IMR-90 (cell line): ENCODE measurements around the gene TTC24. TPM values are rescaled to one million over a fixed set of nuclear protein-coding genes. Genes with fewer than 3 reads are reported as not detected.

ENCODE experiments used
- ATAC-seq: fragments of 200-7000 bp; cut with Tn5 transposase; 2 replicates; pipeline ENCODE4 v1.9.1; 2020; ENCODE audit warnings: low read depth, mild to moderate bottlenecking, moderate library complexity
- BruUV-seq: library from RNA; stranded (reverse); fragments of 400-500 nt; replicated peaks from 2 replicates; lab custom pipeline; 2021; lab: Mats Ljungman, UMichigan
- CTCF ChIA-PET: fragments of 300-600 bp; formaldehyde crosslinking; extraction: SDS; loops from one replicate; lab custom pipeline; 2021; ENCODE audit warnings: antibody characterized with exemption; lab: Yijun Ruan, JAX
- POLR2A ChIA-PET: fragments of 300-600 bp; sonication (Branson Sonifier 250); formaldehyde crosslinking; loops from one replicate; lab custom pipeline; 2022; ENCODE audit warnings: antibody characterized with exemption; ENCODE audit not compliant: unreplicated experiment; lab: Charles Lee
- DNase-seq: peaks from one replicate; pipeline ENCODE4 v3.0.0; 2013
- H2AFZ ChIP-seq: replicated peaks from 2 replicates; pipeline ENCODE3; 2013; ENCODE audit warnings: low read length, mild to moderate bottlenecking; ENCODE audit not compliant: poor library complexity
- H2AK5ac ChIP-seq: 2 replicates; pipeline ENCODE4 v1.6.1; 2013; ENCODE audit warnings: low read depth, low read length, inconsistent platforms
- H2AK9ac ChIP-seq: replicated peaks from 2 replicates; pipeline ENCODE3; 2013; ENCODE audit warnings: mild to moderate bottlenecking, low read depth, low read length, moderate library complexity; ENCODE audit not compliant: poor library complexity
- H2BK120ac ChIP-seq: 2 replicates; pipeline ENCODE4 v1.6.1; 2013; ENCODE audit warnings: low read depth, low read length, inconsistent platforms
- H2BK15ac ChIP-seq: 3 replicates; pipeline ENCODE4 v1.6.1; 2013; ENCODE audit warnings: low read depth, low read length, inconsistent platforms
- H2BK20ac ChIP-seq: 2 replicates; pipeline ENCODE4 v1.6.1; 2013; ENCODE audit warnings: low read depth, mild to moderate bottlenecking, inconsistent platforms, low read length, moderate library complexity
- H2BK5ac ChIP-seq: 2 replicates; pipeline ENCODE4 v1.6.1; 2013; ENCODE audit warnings: mild to moderate bottlenecking, low read depth, low read length, inconsistent platforms; ENCODE audit not compliant: poor library complexity, severe bottlenecking
- H3K14ac ChIP-seq: replicated peaks from 2 replicates; pipeline ENCODE4 v1.6.1; 2013; ENCODE audit warnings: low read depth, low read length, inconsistent platforms
- H3K18ac ChIP-seq: 2 replicates; pipeline ENCODE4 v1.6.1; 2013; ENCODE audit warnings: low read depth, low read length, control low read depth
- H3K23ac ChIP-seq: 2 replicates; pipeline ENCODE4 v1.6.1; 2013; ENCODE audit warnings: low read depth, low read length, inconsistent platforms
- H3K27ac ChIP-seq: 2 replicates; pipeline ENCODE4 v1.5.1; 2013; ENCODE audit warnings: mild to moderate bottlenecking, control low read depth, low read length; ENCODE audit not compliant: insufficient read depth
- H3K27me3 ChIP-seq: 2 replicates; pipeline ENCODE4 v1.6.1; 2013; ENCODE audit warnings: low read length; ENCODE audit not compliant: control insufficient read depth, insufficient read depth
- H3K36me3 ChIP-seq: 2 replicates; pipeline ENCODE4 v1.6.1; 2013; ENCODE audit warnings: low read length, mixed read lengths; ENCODE audit not compliant: control insufficient read depth, insufficient read depth
- H3K4ac ChIP-seq: 2 replicates; pipeline ENCODE4 v1.6.1; 2013; ENCODE audit warnings: low read depth, low read length, inconsistent platforms
- H3K4me1 ChIP-seq: 2 replicates; pipeline ENCODE4 v1.6.1; 2013; ENCODE audit warnings: low read length, mixed read lengths; ENCODE audit not compliant: control insufficient read depth, insufficient read depth
- H3K4me2 ChIP-seq: 2 replicates; pipeline ENCODE4 v1.6.1; 2013; ENCODE audit warnings: low read depth, mild to moderate bottlenecking, control low read depth, low read length, moderate library complexity
- H3K4me3 ChIP-seq: 2 replicates; pipeline ENCODE4 v1.5.1; 2013; ENCODE audit warnings: low read depth, mild to moderate bottlenecking, control low read depth, low read length, moderate library complexity; ENCODE audit not compliant: insufficient read depth
- H3K56ac ChIP-seq: 2 replicates; pipeline ENCODE4 v1.6.1; 2013; ENCODE audit warnings: low read length, inconsistent platforms; ENCODE audit not compliant: insufficient read depth; ENCODE audit errors: extremely low read depth
- H3K79me1 ChIP-seq, 2 experiments: 2 replicates each; pipeline ENCODE4 v1.6.1; 2013; ENCODE audit warnings: low read length in 2 of 2, inconsistent platforms in 1 of 2, low read depth in 1 of 2
- H3K9ac ChIP-seq: 2 replicates; pipeline ENCODE4 v1.6.1; 2013; ENCODE audit warnings: low read depth, low read length, control low read depth
- H3K9me1 ChIP-seq: 2 replicates; pipeline ENCODE4 v1.6.1; 2013; ENCODE audit warnings: low read length, inconsistent platforms; ENCODE audit not compliant: insufficient read depth
- H3K9me3 ChIP-seq: 2 replicates; pipeline ENCODE4 v1.6.1; 2013; ENCODE audit warnings: low read length; ENCODE audit not compliant: control insufficient read depth, insufficient read depth
- H4K20me1 ChIP-seq: 2 replicates; pipeline ENCODE4 v1.6.1; 2013; ENCODE audit warnings: low read length, inconsistent platforms; ENCODE audit not compliant: insufficient read depth
- H4K5ac ChIP-seq: 2 replicates; pipeline ENCODE4 v1.6.1; 2013; ENCODE audit warnings: mild to moderate bottlenecking, low read depth, low read length, control low read depth
- H4K8ac ChIP-seq, 2 experiments: 2 replicates each; pipeline ENCODE4 v1.6.1; 2013; ENCODE audit warnings: low read depth in 2 of 2, low read length in 2 of 2, control low read depth in 1 of 2, inconsistent platforms in 1 of 2
- H4K91ac ChIP-seq: 2 replicates; pipeline ENCODE4 v1.6.1; 2013; ENCODE audit warnings: low read depth, low read length, inconsistent platforms; ENCODE audit not compliant: insufficient read depth
- CHD1 ChIP-seq: IDR thresholded peaks from 2 replicates; pipeline ENCODE4 v1.6.1; 2012; ENCODE audit warnings: low read depth, low read length, improper control_type of control experiment
- FOS ChIP-seq: fragments of 150-350 bp; IDR thresholded peaks from 2 replicates; pipeline ENCODE4 v1.6.1; 2016; ENCODE audit warnings: low read depth, low read length
- MAFK ChIP-seq: IDR thresholded peaks from 2 replicates; pipeline ENCODE4 v1.6.1; 2012; ENCODE audit warnings: low read depth, low read length, improper control_type of control experiment
- MXI1 ChIP-seq: IDR thresholded peaks from 2 replicates; pipeline ENCODE4 v1.6.1; 2012; ENCODE audit warnings: low read depth, mild to moderate bottlenecking, low read length, moderate library complexity, borderline replicate concordance
- NFE2L2 ChIP-seq: fragments of 150-350 bp; IDR thresholded peaks from 2 replicates; pipeline ENCODE4 v1.6.1; 2016; ENCODE audit warnings: low read depth, mild to moderate bottlenecking, low read length
- POLR2A ChIP-seq: IDR thresholded peaks from 2 replicates; pipeline ENCODE4 v1.6.1; 2012; ENCODE audit warnings: mild to moderate bottlenecking, low read depth, low read length
- RCOR1 ChIP-seq: IDR thresholded peaks from 2 replicates; pipeline ENCODE4 v1.6.1; 2012; ENCODE audit warnings: mild to moderate bottlenecking, low read length, improper control_type of control experiment; ENCODE audit not compliant: insufficient replicate concordance
- SMC3 ChIP-seq: fragments of 150-350 bp; IDR thresholded peaks from 2 replicates; pipeline ENCODE4 v1.6.1; 2016; ENCODE audit warnings: low read depth, mild to moderate bottlenecking, antibody characterized with exemption, low read length, moderate library complexity
- WGBS, 2 experiments: methylation state at CpG; one replicate each; pipeline versions ENCODE4 v1.1.5 to v1.1.7; 2013; ENCODE audit warnings: missing lambda C conversion rate in 2 of 2; ENCODE audit not compliant: insufficient read length in 1 of 2; ENCODE audit errors: extremely low coverage in 2 of 2; 5-methylcytosine and 5-hydroxymethylcytosine counted together
- dilution Hi-C: fragments of 300-500 bp; cut with HindIII; formaldehyde crosslinking; loops from one replicate; pipeline ENCODE4 v1.14.3; 2018; ENCODE audit warnings: low sequenced_read_pairs; ENCODE audit not compliant: unreplicated experiment
- in situ Hi-C: fragments of 300-500 bp; cut with MboI; formaldehyde crosslinking; loops from 3 replicates; pipeline ENCODE4 v1.14.3; 2019; ENCODE audit warnings: low sequenced_read_pairs, inconsistent platforms, mixed read lengths
- intact Hi-C: fragments of 100-400 bp; cut with micrococcal nuclease; formaldehyde crosslinking; loops from 2 replicates; pipeline ENCODE4 v1.10.0; 2022
- polyA plus RNA-seq, 3 experiments: library from polyadenylated mRNA; depleted of rRNA; stranded (reverse); fragments of >200 nt; gene quantifications; 2 replicates each; pipeline ENCODE4 v1.2.3, GENCODE V29; 2012; ENCODE audit warnings: low replicate concordance in 1 of 3
- total RNA-seq: library from RNA; depleted of rRNA; stranded (reverse); fragments of >200 nt; gene quantifications from 2 replicates; pipeline ENCODE4 v1.2.3, GENCODE V29; 2012
- TF ChIP-seq, protein P1 (sequence below): fragments of 150-350 bp; IDR thresholded peaks from 2 replicates; pipeline ENCODE4 v1.6.1; 2016; ENCODE audit warnings: low read depth, mild to moderate bottlenecking, low read length, moderate library complexity, borderline replicate concordance

The TTC24 gene
- total and polyA plus RNA-seq, 2 of the 4 experiments (the other 2 are of a cell fraction) = not detected

DNA sequence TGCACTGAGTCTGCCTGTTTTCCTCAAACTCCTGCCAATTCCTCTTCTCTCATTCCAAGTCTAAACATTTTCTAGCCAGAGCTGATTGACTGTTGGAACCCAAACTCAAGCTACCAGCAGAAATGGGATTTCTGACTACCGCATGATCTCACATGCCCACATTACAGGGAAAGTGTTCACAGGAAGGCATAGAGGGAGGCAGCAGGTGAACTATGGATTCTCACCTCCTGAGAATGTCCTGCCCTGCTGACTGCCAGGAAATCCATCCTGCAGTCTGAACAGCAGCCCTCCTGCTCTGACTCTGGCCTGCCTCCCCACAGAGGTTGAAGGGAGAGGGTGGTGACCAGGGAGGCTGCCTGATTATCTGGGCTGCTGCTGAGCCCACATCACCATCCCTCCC is 29.7 kb upstream of the TTC24 start:
- peaks cover 14% of the 10 kb centered on the region for H3K36me3 ChIP-seq
- dilution Hi-C loops (no loop called here), in situ Hi-C loops (no loop called here), intact Hi-C loops (no loop called here)
- DNase-seq (no peak), ATAC-seq (no peak)
- no peak overlapping the region for H2BK20ac ChIP-seq
- H2AK5ac ChIP-seq = no peak overlapping the region
- H3K9me1 ChIP-seq = peaks cover 13% of the 10 kb centered on the region
- no peaks in the 10 kb centered on the region for H4K20me1 ChIP-seq
- CTCF ChIA-PET = no interaction called here
- no peak overlapping the region for H3K4me2 ChIP-seq
- H3K9me3 ChIP-seq = no peaks in the 10 kb centered on the region
- H4K5ac ChIP-seq = no peak overlapping the region
- no peaks in the 10 kb centered on the region for H3K4me1 ChIP-seq
- no peak overlapping the region for H3K27ac ChIP-seq
- H3K56ac ChIP-seq = no peak overlapping the region
- no peak overlapping the region for H3K4me3 ChIP-seq
- H3K4ac ChIP-seq = no peak overlapping the region
- POLR2A ChIA-PET = no interaction called here
- TF ChIP-seq POLR2A = no peak
- no peak for TF ChIP-seq MXI1
- TF ChIP-seq FOS = no peak
- TF ChIP-seq MAFK = no peak
- no peak for TF ChIP-seq SMC3
- TF ChIP-seq RCOR1 = no peak
- no peak for TF ChIP-seq CHD1
- TF ChIP-seq NFE2L2 = no peak
- TF ChIP-seq, protein P1, sequence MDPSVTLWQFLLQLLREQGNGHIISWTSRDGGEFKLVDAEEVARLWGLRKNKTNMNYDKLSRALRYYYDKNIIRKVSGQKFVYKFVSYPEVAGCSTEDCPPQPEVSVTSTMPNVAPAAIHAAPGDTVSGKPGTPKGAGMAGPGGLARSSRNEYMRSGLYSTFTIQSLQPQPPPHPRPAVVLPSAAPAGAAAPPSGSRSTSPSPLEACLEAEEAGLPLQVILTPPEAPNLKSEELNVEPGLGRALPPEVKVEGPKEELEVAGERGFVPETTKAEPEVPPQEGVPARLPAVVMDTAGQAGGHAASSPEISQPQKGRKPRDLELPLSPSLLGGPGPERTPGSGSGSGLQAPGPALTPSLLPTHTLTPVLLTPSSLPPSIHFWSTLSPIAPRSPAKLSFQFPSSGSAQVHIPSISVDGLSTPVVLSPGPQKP = no peak
- H2AFZ ChIP-seq = no peak overlapping the region
- no peak overlapping the region for H2BK5ac ChIP-seq
- peaks cover 0 to 22% of the 10 kb centered on the region in 2 experiments; a peak in 3 of 4 replicates for H3K79me1 ChIP-seq
- no peak overlapping the region for H3K9ac ChIP-seq
- no peak overlapping the region for H4K91ac ChIP-seq
- no peak overlapping the region for H3K18ac ChIP-seq
- WGBS, 2 experiments = no CpG with 5 or more reads among the region's 1 CpG
- H2BK15ac ChIP-seq = no peak overlapping the region
- BruUV-seq = no TSS peak
- H3K23ac ChIP-seq = no peak overlapping the region
- no peak overlapping the region for H4K8ac ChIP-seq
- no peaks in the 10 kb centered on the region for H3K27me3 ChIP-seq
- H2BK120ac ChIP-seq = no peak overlapping the region
- no peak overlapping the region for H2AK9ac ChIP-seq
- no peak overlapping the region for H3K14ac ChIP-seq
